WI38 (cell line): ENCODE measurements around the gene TBX4.

ENCODE experiments used
- H3K4me3 ChIP-seq: 2 replicates; pipeline ENCODE4 v1.5.1; 2011; ENCODE audit warnings: low read depth, mild to moderate bottlenecking, control low read depth, low read length
- CTCF ChIP-seq: IDR thresholded peaks from 2 replicates; pipeline ENCODE4 v1.5.1; 2012; ENCODE audit warnings: low read depth, mild to moderate bottlenecking, control low read depth, low read length

The TBX4 gene

DNA sequence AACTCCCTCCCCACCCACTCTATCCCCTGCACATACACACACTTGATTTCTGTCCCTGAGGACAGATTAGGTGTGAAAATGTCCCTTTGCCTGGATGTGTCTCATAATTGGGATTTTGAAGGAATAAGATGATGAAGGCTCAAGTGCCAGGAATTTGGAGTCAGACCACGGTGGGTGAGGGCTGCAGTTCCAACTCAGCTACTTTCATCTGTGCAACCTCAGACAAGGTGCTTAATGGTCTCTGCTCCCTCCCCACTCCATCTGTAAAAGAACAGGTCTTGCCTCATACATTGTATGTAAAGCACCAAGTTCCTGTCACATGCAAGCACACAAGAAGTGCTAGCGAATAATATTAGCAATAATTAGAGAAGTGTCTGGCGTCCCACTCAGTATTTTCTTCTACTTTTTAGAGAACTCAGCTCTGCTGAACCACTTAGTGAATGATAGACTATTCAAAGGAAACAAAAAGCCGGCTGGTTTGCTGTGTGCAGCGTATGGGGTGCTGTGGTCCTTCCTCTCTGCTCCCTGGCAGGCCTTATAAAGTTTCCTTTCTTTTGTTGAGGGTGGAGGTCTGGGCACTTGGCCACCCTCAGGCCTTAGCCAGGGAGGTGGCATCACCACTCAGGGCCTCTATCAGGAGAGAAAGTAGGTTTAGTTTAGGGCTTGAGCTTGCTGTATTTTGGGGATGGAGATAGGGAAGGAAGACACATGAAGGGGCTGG, 6.4 kb downstream of the TBX4 start:
- no peak for TF ChIP-seq CTCF
- H3K4me3 ChIP-seq, result no peak overlapping the region

DNA sequence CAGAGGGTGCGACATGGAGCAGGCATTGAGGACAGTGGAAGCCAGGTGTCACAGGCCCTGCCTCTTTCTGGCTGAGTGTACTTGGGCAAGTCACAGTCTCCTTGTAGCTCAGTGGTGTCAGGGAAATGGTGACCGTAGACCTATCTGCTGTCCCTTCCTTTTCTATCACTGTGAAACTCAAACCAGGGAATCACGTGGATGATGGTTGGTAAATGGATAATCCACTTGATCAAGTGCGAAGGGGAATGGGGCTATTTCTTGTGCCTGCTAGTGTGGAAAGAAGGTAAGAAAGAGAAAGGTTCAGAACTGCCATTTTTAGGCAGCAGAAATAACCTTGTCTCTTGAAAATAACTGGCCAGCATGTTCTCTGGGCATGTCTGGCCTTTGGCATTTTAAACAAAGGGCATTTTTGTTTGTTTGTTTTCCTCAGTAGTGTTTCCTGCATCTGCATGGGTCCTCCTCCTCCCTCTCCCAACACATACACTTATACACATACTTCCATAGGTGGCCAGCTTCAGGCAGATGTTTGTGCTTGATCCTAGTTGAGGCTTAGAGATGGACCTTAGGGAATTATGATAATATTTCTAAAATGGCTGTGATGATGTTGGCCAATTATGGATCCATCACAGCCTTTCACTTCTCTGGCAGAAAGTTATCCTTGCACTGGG, 7.1 kb downstream of the TBX4 start:
- no peak overlapping the region for H3K4me3 ChIP-seq
- TF ChIP-seq CTCF, result no peak

GRCh38 chr17:61459939-61460718, 7.9 kb downstream of the TBX4 start:
- no peak overlapping the region for H3K4me3 ChIP-seq
- no peak for TF ChIP-seq CTCF

DNA sequence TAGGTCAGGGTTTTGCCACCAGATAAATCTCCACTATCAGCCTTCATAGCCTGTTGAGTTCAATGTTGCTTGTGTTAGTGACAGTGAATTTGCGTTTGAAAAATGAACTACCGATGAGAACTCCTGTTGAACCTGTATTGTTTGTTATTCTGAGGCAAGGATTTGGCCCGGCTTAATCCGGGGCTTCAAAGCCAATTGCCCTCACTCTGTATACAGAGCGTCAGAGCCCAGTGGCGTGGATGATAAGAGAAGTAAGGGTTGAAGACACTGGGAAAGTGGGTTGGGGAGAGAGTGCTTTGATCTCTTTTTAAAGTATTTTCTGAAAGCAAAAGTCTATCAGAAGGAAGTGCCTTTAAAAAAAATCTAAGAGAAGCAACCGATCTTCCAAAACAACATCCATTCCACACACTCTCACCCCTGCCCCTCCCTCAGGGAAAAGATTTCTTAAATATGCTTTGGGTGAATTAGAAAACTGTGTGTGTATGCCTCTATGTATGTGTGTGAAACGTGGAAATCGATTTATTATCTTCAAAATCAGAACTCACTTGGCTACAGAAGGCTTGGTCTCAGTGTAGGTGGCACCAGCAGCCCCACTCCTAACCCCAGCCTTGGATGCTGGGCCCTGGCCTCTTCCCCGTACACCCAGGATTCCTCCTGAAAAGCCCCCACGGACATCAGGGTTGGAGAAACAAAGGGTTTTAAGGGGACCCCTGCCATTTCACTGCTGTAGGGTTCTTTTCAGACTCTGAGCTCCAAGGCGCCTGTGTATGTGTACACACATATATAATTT, 8.8 kb downstream of the TBX4 start:
- H3K4me3 ChIP-seq, result no peak overlapping the region
- TF ChIP-seq CTCF, result no peak

- no peak for TF ChIP-seq CTCF
- no peak overlapping the region for H3K4me3 ChIP-seq
Measured at GRCh38 chr17:61461586-61461966, 9.4 kb downstream of the TBX4 start.

GRCh38 chr17:61461967-61462718, 9.9 kb downstream of the TBX4 start:
- no peak for TF ChIP-seq CTCF
- H3K4me3 ChIP-seq, result peak overlapping the region; percentile 27
